HG03442 (cell line): ENCODE data around the gene ARID5B.
A peak's percentile ranks its signal among the peaks of the same experiment; 100 is the strongest.

Source experiments
- ATAC-seq: cut with Tn5 transposase; IDR thresholded peaks from one replicate; pipeline ENCODE4 v1.9.1; 2021; ENCODE audit warnings: mild to moderate bottlenecking, moderate library complexity; ENCODE audit not compliant: unreplicated experiment

The ARID5B gene

GRCh38 chr10:61904733-61905725 is 3.5 kb downstream of the ARID5B start:
- ATAC-seq = peak; percentile 41

DNA sequence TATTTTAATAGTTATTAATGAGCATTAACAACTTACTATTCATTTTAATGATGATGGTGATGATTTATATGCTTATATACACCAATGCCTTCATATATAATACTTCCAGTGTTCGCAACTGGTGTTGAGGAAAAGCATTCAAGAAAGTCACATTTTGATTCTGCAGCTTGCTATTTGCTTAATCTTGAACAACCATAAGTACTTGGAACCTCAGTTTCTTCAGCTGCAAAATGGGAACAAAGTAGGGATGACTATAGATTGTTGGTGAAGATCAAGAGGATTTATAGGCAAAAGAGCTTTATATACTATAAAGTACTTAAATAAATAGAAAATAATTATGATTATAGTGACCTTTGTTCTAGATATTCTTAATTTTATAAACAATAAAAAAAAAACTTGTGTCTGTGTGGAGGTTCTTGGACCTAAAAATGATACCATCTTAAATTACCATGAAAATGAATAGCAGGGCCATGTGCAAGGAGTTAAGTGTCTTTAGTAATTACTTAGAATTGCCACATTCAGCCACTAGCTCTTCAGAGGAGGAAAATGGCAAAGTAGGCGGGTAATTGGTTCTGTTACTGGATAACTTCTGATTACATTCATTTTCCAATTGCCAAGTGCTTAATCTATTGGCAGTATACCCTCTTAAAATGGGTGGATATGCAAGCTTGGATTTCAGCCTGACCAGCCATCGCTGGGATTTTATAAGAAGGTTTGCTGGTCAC is 4.5 kb downstream of the ARID5B start:
- no peak for ATAC-seq

DNA sequence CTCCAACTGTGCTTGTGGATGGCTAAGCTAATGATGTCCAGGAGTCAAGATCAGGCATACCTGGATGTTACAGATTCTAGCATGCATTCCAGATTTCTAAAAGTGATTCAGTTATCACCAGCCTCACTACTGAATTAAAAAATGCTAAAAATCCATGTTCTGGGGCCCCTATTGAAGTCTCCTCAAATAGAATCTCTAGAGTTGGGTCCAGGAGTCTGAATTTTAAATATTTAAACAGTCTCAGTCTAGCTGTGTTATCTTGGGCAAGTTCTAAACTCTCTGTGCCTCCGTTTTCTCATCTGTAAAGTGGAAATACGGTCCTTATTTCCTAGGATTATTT is 5.0 kb downstream of the ARID5B start:
- ATAC-seq = no peak

DNA sequence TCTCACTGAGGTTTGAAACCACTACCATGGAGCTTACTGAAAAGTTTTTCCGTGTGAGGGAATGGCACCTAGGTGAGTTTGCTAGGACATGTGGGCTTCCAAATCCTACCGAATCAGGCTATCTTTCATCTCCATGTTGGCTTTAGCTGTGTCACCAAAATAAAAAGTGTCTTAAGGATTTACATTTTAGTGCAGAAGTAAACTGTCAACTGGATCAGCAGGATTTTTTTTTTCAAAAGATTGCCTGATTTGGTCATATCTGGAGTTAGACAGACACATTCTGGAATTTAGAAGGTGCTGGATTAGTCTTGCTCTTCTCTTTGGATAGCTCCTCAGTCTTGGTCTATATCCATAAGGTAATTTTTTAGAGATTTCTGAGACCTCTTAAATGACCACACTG is 5.5 kb downstream of the ARID5B start:
- no peak for ATAC-seq

DNA sequence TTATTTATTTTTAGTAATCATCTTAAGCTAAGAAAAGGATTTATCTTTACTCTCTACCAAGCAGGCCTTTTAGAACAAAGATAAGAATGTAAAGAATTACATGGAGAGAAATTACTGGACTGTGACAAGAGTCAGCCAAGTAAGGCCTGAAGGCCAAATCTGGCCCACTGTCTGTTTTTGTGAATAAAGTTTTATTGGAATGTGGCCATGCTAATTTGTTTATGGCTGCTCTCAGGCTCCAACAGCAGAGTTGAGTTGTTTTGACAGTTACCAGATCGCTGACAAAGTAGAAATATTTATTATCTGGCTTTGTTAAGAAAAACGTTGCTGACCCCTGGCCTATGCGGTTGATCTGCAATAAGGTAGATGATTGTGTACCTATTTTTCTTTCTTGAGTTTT is 6.1 kb downstream of the ARID5B start:
- ATAC-seq = no peak

DNA sequence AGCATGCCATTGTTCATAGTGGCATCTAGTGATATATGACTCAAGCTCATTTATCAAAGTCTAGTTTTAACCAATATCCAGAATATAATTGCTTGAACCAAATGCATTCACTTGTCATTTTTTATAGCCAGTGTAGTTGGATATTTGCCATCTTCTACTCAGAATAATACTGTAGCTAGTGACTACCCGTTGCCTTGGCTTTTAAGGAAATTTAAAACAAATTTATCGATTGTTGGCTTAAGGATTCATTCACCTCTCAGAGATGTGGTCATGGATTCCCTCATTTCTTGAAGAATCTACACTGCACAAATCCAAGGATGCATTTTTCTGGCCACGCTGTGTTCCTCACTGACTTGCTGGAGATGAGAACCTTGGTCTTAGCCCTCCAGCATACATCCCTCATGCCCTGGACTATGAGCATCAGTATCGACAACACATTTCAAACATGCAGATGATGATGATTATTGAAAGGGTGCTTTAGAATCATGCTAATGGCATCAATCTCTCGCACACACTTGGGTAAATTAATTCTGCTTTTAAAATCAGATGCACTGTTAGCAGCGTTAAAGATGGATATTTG is 8.8 kb downstream of the ARID5B start:
- ATAC-seq = no peak

- no peak for ATAC-seq
These were observed 9.4 kb downstream of the ARID5B start for GRCh38 chr10:61910894-61911293.

DNA sequence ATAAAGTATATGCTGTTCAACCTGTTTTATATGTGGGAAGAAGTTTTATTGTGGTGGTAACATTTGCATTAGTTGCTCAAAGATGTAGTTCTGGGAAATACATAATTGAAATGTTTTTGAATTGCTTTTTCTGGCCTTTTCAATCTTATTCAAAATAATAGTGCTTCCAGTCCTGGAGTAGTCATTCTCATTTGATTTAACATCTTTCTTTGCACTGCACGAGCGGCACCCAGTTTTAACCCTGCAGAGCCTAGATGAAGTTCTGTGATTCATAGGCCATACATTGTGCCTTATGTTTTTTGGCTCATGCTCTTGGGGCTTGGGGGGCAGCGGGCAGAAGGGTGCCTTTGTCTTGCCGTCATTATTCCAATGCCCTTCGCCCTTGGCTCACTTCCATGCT is 9.9 kb downstream of the ARID5B start:
- no peak for ATAC-seq

DNA sequence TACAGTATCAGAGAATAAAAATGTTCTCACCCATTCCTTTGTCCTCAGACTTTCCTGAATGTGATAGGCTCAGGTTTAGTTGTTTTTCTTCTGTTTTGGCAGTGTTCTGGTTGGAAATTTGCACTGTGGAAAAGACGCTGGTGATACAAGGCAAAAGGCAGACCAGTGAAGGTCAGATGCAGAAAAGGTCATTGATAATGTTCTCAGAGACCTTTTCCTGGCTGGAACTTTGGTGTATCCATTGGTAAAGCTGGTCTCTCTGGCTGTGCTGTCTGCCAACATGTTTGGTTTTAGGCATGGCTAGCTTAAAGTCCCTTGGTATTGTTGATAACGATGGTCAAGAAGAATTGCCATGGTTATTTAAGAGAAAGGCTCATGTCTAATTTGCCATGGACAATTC is 11.5 kb downstream of the ARID5B start:
- ATAC-seq = no peak

DNA sequence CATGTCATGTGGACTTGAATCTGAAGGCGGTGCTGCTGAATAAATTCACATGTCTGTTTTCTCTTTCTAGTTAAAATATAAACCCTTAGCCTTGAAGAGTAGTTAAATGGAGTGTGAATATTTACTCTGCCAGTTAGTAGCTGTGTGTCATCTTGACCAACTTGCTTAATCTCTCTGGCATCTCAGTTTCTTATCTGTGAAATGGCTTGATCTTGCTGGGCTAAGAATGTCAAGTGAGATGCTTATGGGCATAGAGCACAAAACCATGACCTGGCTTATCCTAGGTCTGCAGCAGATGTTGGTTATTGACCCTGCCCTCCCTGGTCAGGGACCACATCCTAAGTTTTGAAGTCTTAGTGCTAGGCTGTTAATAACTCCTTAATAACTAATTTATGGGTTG is 16.6 kb downstream of the ARID5B start:
- ATAC-seq = no peak

- no peak for ATAC-seq
These were observed 17.5 kb downstream of the ARID5B start for GRCh38 chr10:61918989-61919388.

GRCh38 chr10:61919646-61920215 is 18.2 kb downstream of the ARID5B start:
- ATAC-seq = no peak

DNA sequence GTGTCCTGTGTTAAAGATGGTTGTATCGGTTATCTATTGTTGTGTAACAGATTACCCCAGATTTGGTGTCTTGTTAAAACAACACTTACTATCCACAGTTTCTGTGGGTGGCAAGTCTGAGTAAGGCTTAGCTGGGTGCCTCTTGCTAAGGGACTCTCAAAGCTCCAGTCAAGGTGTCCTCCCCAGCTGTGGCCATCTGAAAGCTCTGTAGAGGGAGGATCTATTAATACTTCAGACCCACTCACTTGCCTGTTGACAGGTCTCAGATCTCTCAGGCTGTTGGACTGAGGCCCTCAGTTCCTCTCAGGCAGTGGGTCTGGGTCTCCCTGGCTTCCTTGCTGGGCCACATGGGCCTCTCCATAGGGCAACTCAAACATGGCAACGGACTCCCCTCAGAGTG is 19.6 kb downstream of the ARID5B start:
- ATAC-seq = peak; percentile 69

GRCh38 chr10:61923210-61923949 is 21.9 kb downstream of the ARID5B start:
- ATAC-seq = no peak

GRCh38 chr10:61923950-61924274 is 22.4 kb downstream of the ARID5B start:
- ATAC-seq = no peak

- no peak for ATAC-seq
These were observed 28.1 kb downstream of the ARID5B start for GRCh38 chr10:61929555-61929954.

DNA sequence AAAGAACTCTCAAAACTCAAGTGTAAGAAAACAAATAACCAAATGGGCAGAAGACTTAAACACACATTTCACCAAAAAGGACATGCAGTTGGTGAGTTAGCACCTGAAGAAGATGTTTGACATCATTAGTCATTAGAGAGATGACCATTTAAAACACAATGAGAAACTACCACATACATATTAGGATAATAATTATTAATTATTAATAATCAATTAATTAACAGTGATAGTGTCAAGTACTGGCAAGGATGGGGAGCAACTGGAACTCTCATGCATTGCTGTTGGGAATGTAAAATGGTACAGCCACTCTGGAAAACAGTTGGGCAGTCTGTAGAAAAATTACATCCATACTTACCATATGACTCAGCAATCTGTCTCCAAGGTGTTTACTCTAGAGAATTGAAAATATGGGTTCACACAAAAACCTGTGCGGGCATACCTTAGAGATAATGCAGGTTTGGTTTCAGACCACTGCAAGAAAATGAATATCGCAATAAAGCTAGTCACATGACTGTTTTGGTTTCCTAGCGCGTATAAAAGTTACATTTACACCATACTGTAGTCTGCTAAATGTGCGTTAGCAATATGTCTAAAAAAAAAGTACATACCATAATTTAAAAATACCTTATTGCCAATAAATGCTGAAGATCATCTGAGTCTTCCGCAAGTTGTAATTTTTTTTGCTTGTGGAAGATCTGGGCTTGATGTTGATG is 30.3 kb downstream of the ARID5B start:
- no peak for ATAC-seq

DNA sequence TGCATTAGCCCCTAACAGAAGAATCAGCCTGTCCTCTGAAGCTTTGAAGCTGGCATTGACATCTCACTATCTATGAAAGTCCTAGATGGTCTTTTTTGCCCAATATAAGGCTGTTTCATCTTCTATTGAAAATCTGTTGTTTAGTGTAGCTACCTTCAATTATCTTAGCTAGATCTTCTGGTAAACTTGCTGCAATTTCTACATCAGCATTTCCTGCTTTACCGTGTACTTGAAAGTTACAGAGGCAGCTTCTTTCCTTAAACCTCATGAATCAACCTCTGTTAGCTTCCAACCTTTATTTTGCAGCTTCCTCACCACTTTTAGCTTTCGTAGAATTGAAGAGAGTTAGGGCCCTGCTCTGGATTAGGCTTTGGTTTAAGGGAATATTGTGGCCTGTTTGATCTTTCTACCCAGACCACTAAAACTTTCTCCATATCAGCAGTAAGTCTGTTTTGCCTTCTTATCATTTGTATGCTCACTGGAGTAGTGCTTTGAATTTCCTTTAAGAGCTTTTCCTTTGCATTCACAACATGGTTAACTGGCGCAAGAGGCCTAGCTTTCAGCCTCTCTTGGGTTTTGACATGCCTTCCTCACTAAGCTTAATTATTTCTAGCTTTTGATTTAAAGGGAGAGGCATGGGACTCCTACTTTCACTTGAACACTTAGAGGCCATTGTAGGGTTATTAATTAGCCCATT is 32.5 kb downstream of the ARID5B start:
- ATAC-seq = no peak

GRCh38 chr10:61935077-61935476 is 33.6 kb downstream of the ARID5B start:
- no peak for ATAC-seq

GRCh38 chr10:61936770-61937169 is 35.3 kb downstream of the ARID5B start:
- ATAC-seq = no peak
